H1 (cell line): ENCODE data around the gene MKLN1. TPM values are rescaled to one million over a fixed set of nuclear protein-coding genes. Genes with fewer than 3 reads are reported as not detected.

Experiments
- BRCA1 ChIP-seq: IDR thresholded peaks from 2 replicates; pipeline ENCODE4 v1.6.1; 2012; ENCODE audit warnings: low read depth, low read length, improper control_type of control experiment
- CBX8 ChIP-seq: fragments of 300-800, 300-1000 bp; sonication (generic); IDR thresholded peaks from 2 replicates; pipeline ENCODE4 v1.7.1; 2016; ENCODE audit warnings: low read depth, low read length, borderline replicate concordance
- CHD1 ChIP-seq: IDR thresholded peaks from 2 replicates; pipeline ENCODE4 v1.6.1; 2012; ENCODE audit warnings: low read depth, low read length, improper control_type of control experiment
- JUND ChIP-seq: IDR thresholded peaks from 2 replicates; pipeline ENCODE4 v1.6.1; 2011; ENCODE audit warnings: mild to moderate bottlenecking, improper control_type of control experiment, low read length
- TEAD4 ChIP-seq: IDR thresholded peaks from 2 replicates; pipeline ENCODE4 v1.6.1; 2012; ENCODE audit warnings: low read depth, low read length, inconsistent platforms, mixed read lengths
- polyA plus RNA-seq, 7 experiments: library from polyadenylated mRNA; depleted of rRNA in 3 of 7; stranded (reverse) in 5 of 7; unstranded in 2 of 7; fragments of >200 nt in 5 of 7; fragments of 200-250 nt in 2 of 7; gene quantifications; 1 replicate in 5 of 7; 2 replicates in 1 of 7; 4 replicates in 1 of 7; pipeline versions ENCODE4 v1.2.1 to v1.2.3, GENCODE V29; 2011 to 2013; ENCODE audit warnings: missing spikeins in 2 of 7, mixed read lengths in 2 of 7
- total RNA-seq: library from RNA; stranded (reverse); fragmentation: NEBNext Ultra II Directional; extraction: Animal tissue kit (Norgen Biotek cat#: 25700); gene quantifications from 2 replicates; pipeline ENCODE4 v1.2.1, GENCODE V29; 2021

The MKLN1 gene
- total and polyA plus RNA-seq, 2 of the 8 experiments (the other 6 are each of a cell fraction or from before 2014, with no cell fraction given), result 22.3 to 50.9 TPM

- TF ChIP-seq JUND (no peak), TEAD4 (peak; percentile 83), BRCA1 (no peak), CHD1 (no peak), CBX8 (no peak)
- TF ChIP-seq, all 59 proteins: peak for 2
Observed at GRCh38 chr7:131370523-131370968, 42.9 kb downstream of the MKLN1 start (continued).
